IPS-20b (cell line): ENCODE results near the gene HCN2.

Experiments
- H3K27ac ChIP-seq: one replicate; pipeline ENCODE4 v1.5.1; 2013; ENCODE audit warnings: low read length
- H3K27me3 ChIP-seq: 2 replicates; pipeline ENCODE4 v1.6.1; 2013; ENCODE audit warnings: mild to moderate bottlenecking, low read length, inconsistent platforms; ENCODE audit not compliant: insufficient read depth
- H3K36me3 ChIP-seq: 2 replicates; pipeline ENCODE4 v1.6.1; 2013; ENCODE audit warnings: low read depth, mild to moderate bottlenecking, inconsistent platforms, low read length, moderate library complexity; ENCODE audit not compliant: insufficient read depth
- H3K4me1 ChIP-seq: 2 replicates; pipeline ENCODE4 v1.6.1; 2013; ENCODE audit warnings: mild to moderate bottlenecking, control low read depth, inconsistent platforms, low read length, moderate library complexity; ENCODE audit not compliant: insufficient read depth
- H3K4me3 ChIP-seq: 2 replicates; pipeline ENCODE4 v1.5.1; 2013; ENCODE audit warnings: mild to moderate bottlenecking, low read length, inconsistent platforms
- H3K9ac ChIP-seq: 2 replicates; pipeline ENCODE4 v1.6.1; 2013; ENCODE audit warnings: low read depth, mild to moderate bottlenecking, inconsistent platforms, low read length, moderate library complexity
- H3K9me3 ChIP-seq: 2 replicates; pipeline ENCODE4 v1.6.1; 2013; ENCODE audit warnings: mild to moderate bottlenecking, low read depth, low read length, inconsistent platforms; ENCODE audit not compliant: insufficient read depth

The HCN2 gene

DNA sequence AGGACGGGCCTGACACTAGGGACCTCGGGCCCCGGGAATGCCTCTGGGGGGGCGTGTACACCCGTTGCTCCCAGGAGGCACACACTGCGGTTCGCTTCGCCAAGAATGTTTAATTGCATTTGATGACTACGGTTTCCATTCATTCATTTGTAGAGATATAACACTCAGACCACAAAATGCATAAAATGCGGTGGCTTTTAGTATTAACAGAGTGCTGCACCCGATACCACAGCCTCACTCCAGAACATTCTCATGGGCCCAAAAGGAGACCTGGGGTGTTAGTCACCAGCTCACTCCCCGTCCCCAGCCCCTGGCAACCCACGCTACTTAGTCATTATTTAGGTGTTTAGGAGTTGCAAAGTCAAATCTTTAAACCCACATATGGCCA lies 21.8 kb downstream of the HCN2 start:
- Histone ChIP-seq H3K9ac (no peak overlapping the region), H3K36me3 (no peaks in the 10 kb centered on the region), H3K4me3 (no peak overlapping the region), H3K27ac (no peak overlapping the region), H3K4me1 (no peaks in the 10 kb centered on the region), H3K27me3 (peaks cover 6% of the 10 kb centered on the region), H3K9me3 (no peaks in the 10 kb centered on the region)

- Histone ChIP-seq H3K4me3 (no peak overlapping the region), H3K4me1 (no peaks in the 10 kb centered on the region), H3K36me3 (no peaks in the 10 kb centered on the region), H3K9ac (no peak overlapping the region), H3K27ac (no peak overlapping the region), H3K27me3 (peaks cover 6% of the 10 kb centered on the region), H3K9me3 (no peaks in the 10 kb centered on the region)
Measured at GRCh38 chr19:612941-613340, 23.3 kb downstream of the HCN2 start.

DNA sequence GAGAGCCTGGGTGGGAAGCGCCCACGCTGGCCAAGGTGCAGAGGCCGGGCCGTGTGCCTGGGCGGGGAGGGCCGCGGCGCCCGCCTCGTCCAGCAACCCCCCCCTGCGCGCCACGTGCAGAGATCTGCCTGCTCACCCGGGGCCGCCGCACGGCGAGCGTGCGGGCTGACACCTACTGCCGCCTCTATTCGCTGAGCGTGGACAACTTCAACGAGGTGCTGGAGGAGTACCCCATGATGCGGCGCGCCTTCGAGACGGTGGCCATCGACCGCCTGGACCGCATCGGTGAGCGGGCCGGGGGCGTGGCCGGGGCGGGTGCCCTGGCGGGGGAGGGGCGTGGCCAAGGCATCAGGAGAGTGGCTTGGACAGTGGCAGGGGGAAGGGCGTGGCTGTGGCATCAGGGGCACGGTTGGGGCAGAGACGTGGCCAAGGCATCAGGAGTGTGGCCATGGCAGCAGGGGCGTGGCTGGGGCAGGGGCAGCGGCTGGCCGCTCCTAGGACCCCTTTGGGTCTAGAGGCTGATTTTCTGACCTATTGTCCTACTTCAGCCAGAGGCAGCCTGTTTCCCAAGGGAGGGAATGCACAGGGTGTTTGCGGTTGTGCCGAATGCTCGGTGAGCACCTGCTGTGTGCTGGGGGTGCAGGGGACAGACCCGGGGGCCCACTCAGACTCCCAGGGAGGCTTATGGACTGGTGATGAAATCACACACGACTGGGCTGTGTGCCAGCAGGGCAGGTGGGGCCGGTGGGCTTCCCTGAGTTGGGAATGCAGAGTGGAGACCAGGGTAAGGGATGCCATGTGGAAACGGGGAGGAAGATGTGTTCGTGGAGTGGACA lies 24.3 kb downstream of the HCN2 start:
- Histone ChIP-seq H3K9me3 (no peaks in the 10 kb centered on the region), H3K36me3 (peaks cover 3% of the 10 kb centered on the region), H3K27me3 (peaks cover 6% of the 10 kb centered on the region), H3K27ac (no peak overlapping the region), H3K4me3 (no peak overlapping the region), H3K4me1 (no peaks in the 10 kb centered on the region), H3K9ac (no peak overlapping the region)

DNA sequence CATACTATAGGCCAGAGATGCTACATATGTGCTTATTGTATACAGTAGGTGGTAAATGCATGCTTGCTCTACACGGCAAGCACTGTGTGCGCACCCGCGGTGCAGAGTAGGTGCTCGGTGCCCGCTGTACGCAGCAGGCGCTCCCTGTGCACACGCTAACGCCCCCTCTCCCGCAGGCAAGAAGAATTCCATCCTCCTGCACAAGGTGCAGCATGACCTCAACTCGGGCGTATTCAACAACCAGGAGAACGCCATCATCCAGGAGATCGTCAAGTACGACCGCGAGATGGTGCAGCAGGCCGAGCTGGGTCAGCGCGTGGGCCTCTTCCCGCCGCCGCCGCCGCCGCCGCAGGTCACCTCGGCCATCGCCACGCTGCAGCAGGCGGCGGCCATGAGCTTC lies 25.9 kb downstream of the HCN2 start:
- no peaks in the 10 kb centered on the region for H3K9me3 ChIP-seq
- H3K9ac ChIP-seq, result no peak overlapping the region
- no peak overlapping the region for H3K27ac ChIP-seq
- no peaks in the 10 kb centered on the region for H3K4me1 ChIP-seq
- H3K36me3 ChIP-seq, result peaks cover 13% of the 10 kb centered on the region
- H3K4me3 ChIP-seq, result no peak overlapping the region
- peaks cover 6% of the 10 kb centered on the region for H3K27me3 ChIP-seq

DNA sequence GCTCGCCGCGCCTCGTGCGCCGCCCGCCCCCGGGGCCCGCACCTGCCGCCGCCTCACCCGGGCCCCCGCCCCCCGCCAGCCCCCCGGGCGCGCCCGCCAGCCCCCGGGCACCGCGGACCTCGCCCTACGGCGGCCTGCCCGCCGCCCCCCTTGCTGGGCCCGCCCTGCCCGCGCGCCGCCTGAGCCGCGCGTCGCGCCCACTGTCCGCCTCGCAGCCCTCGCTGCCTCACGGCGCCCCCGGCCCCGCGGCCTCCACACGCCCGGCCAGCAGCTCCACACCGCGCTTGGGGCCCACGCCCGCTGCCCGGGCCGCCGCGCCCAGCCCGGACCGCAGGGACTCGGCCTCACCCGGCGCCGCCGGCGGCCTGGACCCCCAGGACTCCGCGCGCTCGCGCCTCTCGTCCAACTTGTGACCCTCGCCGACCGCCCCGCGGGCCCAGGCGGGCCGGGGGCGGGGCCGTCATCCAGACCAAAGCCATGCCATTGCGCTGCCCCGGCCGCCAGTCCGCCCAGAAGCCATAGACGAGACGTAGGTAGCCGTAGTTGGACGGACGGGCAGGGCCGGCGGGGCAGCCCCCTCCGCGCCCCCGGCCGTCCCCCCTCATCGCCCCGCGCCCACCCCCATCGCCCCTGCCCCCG lies 26.5 kb downstream of the HCN2 start:
- Histone ChIP-seq H3K27me3 (peaks cover 6% of the 10 kb centered on the region), H3K4me1 (no peaks in the 10 kb centered on the region), H3K9ac (no peak overlapping the region), H3K27ac (no peak overlapping the region), H3K36me3 (peaks cover 13% of the 10 kb centered on the region), H3K9me3 (no peaks in the 10 kb centered on the region), H3K4me3 (no peak overlapping the region)

DNA sequence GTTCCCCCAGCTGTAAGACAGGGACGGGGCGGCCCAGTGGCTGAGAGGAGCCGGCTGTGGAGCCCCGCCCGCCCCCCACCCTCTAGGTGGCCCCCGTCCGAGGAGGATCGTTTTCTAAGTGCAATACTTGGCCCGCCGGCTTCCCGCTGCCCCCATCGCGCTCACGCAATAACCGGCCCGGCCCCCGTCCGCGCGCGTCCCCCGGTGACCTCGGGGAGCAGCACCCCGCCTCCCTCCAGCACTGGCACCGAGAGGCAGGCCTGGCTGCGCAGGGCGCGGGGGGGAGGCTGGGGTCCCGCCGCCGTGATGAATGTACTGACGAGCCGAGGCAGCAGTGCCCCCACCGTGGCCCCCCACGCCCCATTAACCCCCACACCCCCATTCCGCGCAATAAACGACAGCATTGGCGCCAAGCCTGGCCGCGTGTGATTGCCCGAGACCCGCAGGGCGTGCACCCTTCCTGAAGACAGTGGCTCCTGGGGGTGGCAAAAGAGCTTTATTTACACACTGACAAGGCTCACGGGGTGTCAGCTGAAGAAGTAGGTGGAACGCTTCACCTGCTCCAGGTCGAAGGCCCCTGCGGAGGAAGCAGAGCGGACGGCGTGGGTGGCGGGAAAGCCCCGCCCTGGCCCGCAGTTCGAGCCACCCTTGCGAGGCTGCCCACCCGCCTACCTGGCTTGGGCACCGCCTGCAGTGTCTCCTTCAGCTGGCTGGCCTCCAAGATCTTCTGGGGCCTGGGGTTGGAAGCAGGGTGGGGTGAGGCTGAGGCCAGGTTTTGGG lies 27.3 kb downstream of the HCN2 start:
- Histone ChIP-seq H3K9ac (no peak overlapping the region), H3K27me3 (peaks cover 6% of the 10 kb centered on the region), H3K36me3 (peaks cover 17% of the 10 kb centered on the region), H3K4me3 (no peak overlapping the region), H3K4me1 (no peaks in the 10 kb centered on the region), H3K9me3 (no peaks in the 10 kb centered on the region), H3K27ac (no peak overlapping the region)

DNA sequence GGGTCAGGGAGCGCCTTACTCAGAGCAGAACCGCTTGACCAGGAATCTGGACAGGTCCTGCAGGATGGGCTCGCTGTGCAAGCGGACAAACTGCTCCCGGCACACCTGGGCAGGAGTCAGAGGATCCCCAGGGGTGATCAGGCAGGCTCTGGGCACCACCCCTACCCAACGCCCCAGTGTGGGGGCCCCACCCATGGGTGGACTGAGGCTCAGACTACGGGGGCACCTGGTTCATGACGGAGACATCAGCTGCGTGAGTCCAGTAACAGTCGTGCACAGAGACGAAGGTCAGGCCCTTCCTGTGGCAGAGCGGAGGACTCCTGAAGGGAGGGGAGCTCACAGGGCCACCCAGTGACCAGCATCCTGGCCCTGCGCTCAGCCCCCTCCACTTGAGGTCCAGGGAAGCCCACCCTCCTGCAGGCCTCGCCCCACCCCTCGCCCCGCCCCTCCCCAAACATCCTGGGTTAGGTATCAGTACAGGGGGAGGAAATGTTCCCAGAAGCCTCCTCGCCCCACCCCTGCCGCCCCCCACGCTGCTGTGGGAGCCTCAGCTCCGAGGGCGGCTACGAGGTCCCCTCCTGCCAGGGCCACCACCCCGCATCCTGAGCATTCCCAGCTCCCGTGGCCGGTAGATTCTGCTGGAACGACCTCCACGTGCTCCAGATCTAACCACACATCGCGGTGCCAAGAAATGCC lies 28.0 kb downstream of the HCN2 start:
- H3K27me3 ChIP-seq, result peaks cover 6% of the 10 kb centered on the region
- no peak overlapping the region for H3K27ac ChIP-seq
- H3K4me3 ChIP-seq, result no peak overlapping the region
- peaks cover 20% of the 10 kb centered on the region for H3K36me3 ChIP-seq
- H3K9me3 ChIP-seq, result no peaks in the 10 kb centered on the region
- H3K4me1 ChIP-seq, result no peaks in the 10 kb centered on the region
- no peak overlapping the region for H3K9ac ChIP-seq

DNA sequence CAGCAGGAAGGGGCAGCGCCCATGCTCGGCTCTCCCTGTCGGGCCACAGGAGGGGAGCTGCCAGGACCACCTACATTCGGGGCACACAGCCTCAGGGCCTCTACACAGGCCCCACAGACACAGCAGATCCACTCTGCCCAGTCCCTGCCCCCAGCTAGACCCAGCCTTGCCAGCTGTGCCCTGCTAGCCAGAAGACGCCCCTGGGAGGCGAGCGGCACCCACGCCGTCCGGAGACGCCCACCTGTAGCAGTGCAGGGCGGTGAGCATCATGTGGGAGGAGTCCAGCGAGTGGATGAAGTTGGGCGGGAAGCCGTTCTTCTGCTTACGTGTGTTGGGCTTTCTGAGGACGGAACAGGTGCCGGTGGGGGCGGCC lies 28.6 kb downstream of the HCN2 start:
- Histone ChIP-seq H3K27ac (no peak overlapping the region), H3K9me3 (no peaks in the 10 kb centered on the region), H3K27me3 (peaks cover 6% of the 10 kb centered on the region), H3K36me3 (peaks cover 20% of the 10 kb centered on the region), H3K4me1 (no peaks in the 10 kb centered on the region), H3K9ac (no peak overlapping the region), H3K4me3 (no peak overlapping the region)

- no peak overlapping the region for H3K4me3 ChIP-seq
- no peak overlapping the region for H3K27ac ChIP-seq
- no peak overlapping the region for H3K9ac ChIP-seq
- peaks cover 6% of the 10 kb centered on the region for H3K27me3 ChIP-seq
- H3K4me1 ChIP-seq, result no peaks in the 10 kb centered on the region
- H3K36me3 ChIP-seq, result peaks cover 26% of the 10 kb centered on the region
- no peaks in the 10 kb centered on the region for H3K9me3 ChIP-seq
Measured at GRCh38 chr19:618674-619285, 29.1 kb downstream of the HCN2 start.

DNA sequence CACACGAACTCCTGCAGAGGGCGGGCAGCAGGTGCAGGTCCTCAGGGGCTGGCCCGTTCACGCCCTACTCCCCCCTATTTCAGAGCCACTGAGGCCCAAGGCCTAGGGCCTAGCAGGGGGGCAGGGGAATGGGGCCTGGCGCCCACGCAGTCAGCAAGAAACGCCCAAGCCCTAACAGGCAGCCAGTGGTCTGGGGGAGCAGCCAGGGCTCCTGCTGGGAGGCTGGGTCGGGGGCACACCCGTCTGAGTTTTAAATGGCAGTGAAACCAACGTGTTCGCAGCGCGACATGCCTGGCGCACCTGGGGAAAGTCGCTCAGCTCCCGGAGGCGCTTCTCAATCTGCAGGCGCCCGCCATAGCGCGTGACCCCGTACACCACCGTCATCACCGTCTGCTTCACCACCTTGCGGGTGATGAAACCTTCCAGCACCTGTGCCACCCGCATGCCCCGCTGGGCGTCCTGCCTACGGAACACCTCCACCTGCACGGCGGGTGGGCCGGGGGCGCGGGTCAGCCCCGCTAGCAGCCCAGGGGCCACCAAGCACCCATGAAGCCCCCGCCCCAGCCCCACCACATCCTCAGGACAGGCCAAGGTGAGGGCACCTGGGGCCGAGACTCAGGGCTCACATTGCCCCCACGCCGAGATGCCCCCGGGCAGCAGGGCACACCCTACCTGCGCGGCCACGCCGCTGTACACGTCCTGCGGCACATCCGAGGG lies 29.8 kb downstream of the HCN2 start:
- H3K27ac ChIP-seq, result no peak overlapping the region
- no peaks in the 10 kb centered on the region for H3K9me3 ChIP-seq
- peaks cover 30% of the 10 kb centered on the region for H3K36me3 ChIP-seq
- no peak overlapping the region for H3K9ac ChIP-seq
- H3K4me1 ChIP-seq, result no peaks in the 10 kb centered on the region
- peaks cover 6% of the 10 kb centered on the region for H3K27me3 ChIP-seq
- H3K4me3 ChIP-seq, result no peak overlapping the region
